Measurements from ENCODE around the gene SPANXD. TPM values are rescaled to one million over a fixed set of nuclear protein-coding genes. Genes with fewer than 3 reads are reported as not detected.
"Not testable (repeated sequence)": the region's sequence is repeated elsewhere in the genome, so short reads cannot be mapped to it uniquely, and the experiment has no call there.

Gene SPANXD
- total RNA-seq: not detected

DNA sequence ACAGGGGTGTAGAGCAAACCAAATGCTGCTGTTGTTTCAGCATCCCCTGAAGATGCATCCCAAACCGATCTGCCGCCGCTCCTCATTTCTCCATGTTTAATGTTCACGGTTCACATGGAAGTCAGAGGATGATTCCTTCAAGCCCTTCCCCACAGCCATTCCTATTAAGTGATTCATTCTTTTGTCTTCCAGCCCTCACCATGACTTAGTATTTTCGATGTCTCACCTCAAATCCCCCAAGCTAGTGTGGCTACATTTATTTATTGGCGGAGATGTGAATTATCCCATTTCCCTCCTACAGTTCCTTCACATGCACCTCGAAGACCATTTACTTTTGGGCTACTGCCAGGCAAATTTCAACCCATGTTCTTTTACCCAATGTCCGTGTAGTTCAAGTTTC, at the start of gene SPANXD:
TSS of gene SPANXD (minus strand) at position 101 of the 400 bp plus-strand sequence. CDS start 334 bp downstream, outside the sequence.
- H3K4me1 Mint-ChIP-seq; H3K4me3 Mint-ChIP-seq; POLR2A ChIA-PET; H3K27ac Mint-ChIP-seq; DNase-seq; H3K36me3 Mint-ChIP-seq (ENCODE audit: low read depth); H3K9me3 Mint-ChIP-seq; H3K27me3 Mint-ChIP-seq; CTCF ChIA-PET: not testable (repeated sequence)

- H3K4me3 Mint-ChIP-seq: no peak overlapping the region
- POLR2A ChIA-PET: no interaction called here
- CTCF ChIA-PET: no interaction called here
- no peaks in the 10 kb centered on the region for H3K4me1 Mint-ChIP-seq
- DNase-seq: no peak
- no peak overlapping the region for H3K27ac Mint-ChIP-seq
- H3K27me3 Mint-ChIP-seq: no peaks in the 10 kb centered on the region
- no peaks in the 10 kb centered on the region for H3K36me3 Mint-ChIP-seq (ENCODE audit: low read depth)
- no peaks in the 10 kb centered on the region for H3K9me3 Mint-ChIP-seq
Observed at GRCh38 chrX:141742666-141743065, 44.1 kb upstream of the SPANXD start.

DNA sequence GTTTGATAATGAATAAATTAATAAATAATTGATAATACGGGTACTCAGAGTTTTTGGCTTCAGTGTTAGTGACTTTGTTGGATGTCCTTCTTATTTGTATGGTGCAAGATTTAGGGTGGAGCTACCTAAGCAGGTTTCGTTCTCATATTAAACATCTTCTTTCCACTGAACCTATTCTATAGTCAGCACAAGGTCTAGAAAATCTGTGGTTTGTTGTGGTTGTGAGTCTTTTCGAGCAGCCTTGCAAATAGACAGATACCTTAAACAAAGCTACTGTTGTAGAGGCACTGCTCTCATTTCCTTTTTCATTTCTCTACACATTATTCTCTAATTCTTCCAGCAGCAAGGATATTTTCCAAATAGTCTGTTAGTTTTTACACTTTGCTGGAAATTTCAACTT, 38.1 kb upstream of the SPANXD start:
- Mint-ChIP-seq H3K27ac (no peak overlapping the region), H3K36me3 (ENCODE audit: low read depth) (no peaks in the 10 kb centered on the region), H3K4me1 (no peaks in the 10 kb centered on the region), H3K27me3 (no peaks in the 10 kb centered on the region), H3K9me3 (no peaks in the 10 kb centered on the region), H3K4me3 (no peak overlapping the region)
- ChIA-PET POLR2A (no interaction called here), CTCF (no interaction called here)
- no peak for DNase-seq

DNA sequence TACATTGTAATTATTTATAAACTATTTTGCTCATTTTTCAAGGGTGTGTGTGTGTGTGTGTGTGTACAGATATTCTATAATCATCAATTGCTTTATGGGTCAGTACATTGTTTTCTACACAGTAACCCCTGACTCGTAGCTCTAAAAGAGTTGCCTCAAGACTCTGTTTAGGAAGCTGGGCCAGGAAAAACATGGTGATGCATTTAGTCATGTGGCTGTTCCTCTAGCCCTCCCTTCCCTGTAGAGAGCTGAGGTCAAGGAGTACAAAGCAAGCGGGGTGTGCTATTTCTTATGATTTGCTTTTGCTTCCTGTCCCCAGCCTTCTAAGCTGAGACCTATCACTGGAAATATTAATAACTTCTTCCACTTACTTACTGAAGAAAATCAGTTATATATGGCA, 34.8 kb upstream of the SPANXD start:
- Mint-ChIP-seq H3K9me3 (no peaks in the 10 kb centered on the region), H3K27me3 (no peaks in the 10 kb centered on the region), H3K4me3 (no peak overlapping the region), H3K4me1 (no peaks in the 10 kb centered on the region), H3K27ac (no peak overlapping the region), H3K36me3 (ENCODE audit: low read depth) (no peaks in the 10 kb centered on the region)
- DNase-seq: no peak
- ChIA-PET CTCF (no interaction called here), POLR2A (no interaction called here)

GRCh38 chrX:141732031-141732430, 33.5 kb upstream of the SPANXD start:
- no peak for DNase-seq
- H3K27ac Mint-ChIP-seq: no peak overlapping the region
- ChIA-PET POLR2A (no interaction called here), CTCF (no interaction called here)
- no peaks in the 10 kb centered on the region for H3K27me3 Mint-ChIP-seq
- H3K4me3 Mint-ChIP-seq: no peak overlapping the region
- no peaks in the 10 kb centered on the region for H3K36me3 Mint-ChIP-seq (ENCODE audit: low read depth)
- H3K9me3 Mint-ChIP-seq: no peaks in the 10 kb centered on the region
- no peaks in the 10 kb centered on the region for H3K4me1 Mint-ChIP-seq

- no peak for DNase-seq
- ChIA-PET CTCF (no interaction called here), POLR2A (no interaction called here)
- Mint-ChIP-seq H3K9me3 (no peaks in the 10 kb centered on the region), H3K36me3 (ENCODE audit: low read depth) (no peaks in the 10 kb centered on the region), H3K4me1 (no peaks in the 10 kb centered on the region), H3K27ac (no peak overlapping the region), H3K27me3 (no peaks in the 10 kb centered on the region), H3K4me3 (no peak overlapping the region)
Observed at GRCh38 chrX:141724186-141724585, 25.6 kb upstream of the SPANXD start.

DNA sequence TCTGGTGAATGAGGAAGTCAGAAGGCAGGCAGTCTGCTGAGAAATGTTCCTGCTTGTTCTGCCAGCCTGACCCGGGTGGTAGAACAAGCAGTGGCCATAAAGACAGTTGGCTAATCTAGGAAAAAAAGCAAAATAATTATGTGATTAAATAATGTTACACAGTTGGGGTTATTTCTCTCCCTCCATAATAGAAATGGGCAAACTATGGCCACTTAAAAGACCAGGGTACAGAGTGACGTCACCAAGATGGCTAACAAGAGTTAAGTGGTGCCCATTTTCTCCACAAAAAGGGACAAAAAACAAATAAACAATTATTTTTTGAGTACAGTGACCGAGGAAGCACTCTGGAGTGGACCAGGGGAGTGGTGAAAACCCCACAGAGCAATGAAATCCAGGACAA, 16.1 kb upstream of the SPANXD start:
- Mint-ChIP-seq H3K36me3 (ENCODE audit: low read depth) (no peaks in the 10 kb centered on the region), H3K4me1 (no peaks in the 10 kb centered on the region), H3K4me3 (no peak overlapping the region), H3K9me3 (no peaks in the 10 kb centered on the region), H3K27ac (no peak overlapping the region), H3K27me3 (no peaks in the 10 kb centered on the region)
- ChIA-PET CTCF (no interaction called here), POLR2A (no interaction called here)
- no peak for DNase-seq

- ChIA-PET POLR2A (no interaction called here), CTCF (no interaction called here)
- Mint-ChIP-seq H3K27ac (no peak overlapping the region), H3K36me3 (ENCODE audit: low read depth) (no peaks in the 10 kb centered on the region), H3K4me3 (no peak overlapping the region), H3K27me3 (no peaks in the 10 kb centered on the region), H3K9me3 (peaks cover 3% of the 10 kb centered on the region), H3K4me1 (no peaks in the 10 kb centered on the region)
- DNase-seq: no peak
Observed at GRCh38 chrX:141701072-141701471, 2.5 kb upstream of the SPANXD start.

DNA sequence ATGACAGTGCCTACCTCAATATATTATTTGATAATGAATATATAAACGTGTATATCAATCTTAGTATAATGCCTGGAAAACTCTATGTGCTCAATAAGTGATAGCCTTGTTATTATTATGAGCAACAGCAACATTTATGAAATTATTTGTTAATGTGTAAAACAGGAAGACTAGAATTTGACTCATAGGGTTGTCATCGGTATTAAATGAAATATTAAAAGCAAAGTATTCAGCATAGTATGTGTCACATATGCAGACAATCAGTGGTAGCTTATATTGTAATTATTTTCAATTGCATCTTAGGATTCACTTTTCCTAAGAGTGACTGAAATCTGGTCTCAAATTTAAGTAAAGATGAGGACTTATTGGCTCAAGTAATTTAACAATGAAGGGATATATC, 24.6 kb downstream of the SPANXD start:
- CTCF ChIA-PET: no interaction called here
- H3K36me3 Mint-ChIP-seq (ENCODE audit: low read depth): no peaks in the 10 kb centered on the region
- POLR2A ChIA-PET: no interaction called here
- H3K9me3 Mint-ChIP-seq: peaks cover 3% of the 10 kb centered on the region
- no peak overlapping the region for H3K4me3 Mint-ChIP-seq
- no peak for DNase-seq
- no peak overlapping the region for H3K27ac Mint-ChIP-seq
- H3K4me1 Mint-ChIP-seq: no peaks in the 10 kb centered on the region
- no peaks in the 10 kb centered on the region for H3K27me3 Mint-ChIP-seq

GRCh38 chrX:141669689-141670088, 28.9 kb downstream of the SPANXD start:
- Mint-ChIP-seq H3K9me3 (peaks cover 5% of the 10 kb centered on the region), H3K36me3 (ENCODE audit: low read depth) (no peaks in the 10 kb centered on the region), H3K4me3 (no peak overlapping the region), H3K4me1 (no peaks in the 10 kb centered on the region), H3K27me3 (no peaks in the 10 kb centered on the region), H3K27ac (no peak overlapping the region)
- CTCF ChIA-PET: no interaction called here
- DNase-seq: no peak
- POLR2A ChIA-PET: no interaction called here

DNA sequence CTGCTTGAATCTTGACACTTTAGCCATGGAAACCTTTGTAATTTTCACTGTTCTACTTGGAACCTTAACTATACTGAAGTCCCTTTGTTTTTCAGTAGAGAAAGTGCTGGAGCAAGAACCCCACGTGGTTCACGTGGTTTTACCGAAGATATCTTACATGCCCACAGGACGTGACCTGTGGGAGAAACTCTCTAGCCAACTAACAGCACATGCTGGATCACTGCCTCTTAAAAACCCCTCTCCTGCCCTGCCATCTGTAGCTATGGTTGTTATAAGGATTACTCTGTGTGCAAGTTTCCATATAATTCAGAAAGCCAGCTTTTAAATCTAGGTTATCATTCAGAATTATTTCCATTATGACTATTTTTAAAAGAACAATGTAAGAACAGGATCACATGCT, 30.2 kb downstream of the SPANXD start:
- DNase-seq: no peak
- ChIA-PET CTCF (no interaction called here), POLR2A (no interaction called here)
- H3K27me3 Mint-ChIP-seq: no peaks in the 10 kb centered on the region
- peaks cover 5% of the 10 kb centered on the region for H3K9me3 Mint-ChIP-seq
- no peak overlapping the region for H3K27ac Mint-ChIP-seq
- H3K4me1 Mint-ChIP-seq: no peaks in the 10 kb centered on the region
- no peaks in the 10 kb centered on the region for H3K36me3 Mint-ChIP-seq (ENCODE audit: low read depth)
- H3K4me3 Mint-ChIP-seq: no peak overlapping the region

DNA sequence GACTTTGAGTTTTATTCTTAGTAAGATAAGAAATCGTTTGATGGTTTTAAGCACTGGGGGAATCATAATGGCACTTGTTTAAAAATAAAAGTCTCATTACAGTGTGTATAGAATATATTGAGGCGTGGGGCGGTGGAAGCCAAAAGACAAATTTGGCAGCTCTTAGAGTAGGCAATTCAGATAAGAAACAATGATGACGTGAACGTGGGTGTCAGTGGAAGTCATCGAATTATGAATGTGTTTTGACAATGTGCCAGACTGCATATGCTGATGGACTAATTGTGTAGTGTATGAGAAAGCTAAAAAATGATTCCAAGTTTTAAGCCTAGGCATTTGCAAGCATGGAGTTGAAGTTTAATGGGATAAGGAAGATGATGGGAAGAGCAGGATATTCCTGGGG, 35.8 kb downstream of the SPANXD start:
- Mint-ChIP-seq H3K9me3 (peaks cover 5% of the 10 kb centered on the region), H3K27me3 (no peaks in the 10 kb centered on the region), H3K4me1 (no peaks in the 10 kb centered on the region), H3K36me3 (ENCODE audit: low read depth) (no peaks in the 10 kb centered on the region), H3K4me3 (no peak overlapping the region), H3K27ac (no peak overlapping the region)
- CTCF ChIA-PET: no interaction called here
- no peak for DNase-seq
- POLR2A ChIA-PET: no interaction called here

- Mint-ChIP-seq H3K27ac (no peak overlapping the region), H3K36me3 (ENCODE audit: low read depth) (no peaks in the 10 kb centered on the region), H3K9me3 (no peaks in the 10 kb centered on the region), H3K27me3 (no peaks in the 10 kb centered on the region), H3K4me3 (no peak overlapping the region), H3K4me1 (no peaks in the 10 kb centered on the region)
- POLR2A ChIA-PET: no interaction called here
- CTCF ChIA-PET: no interaction called here
- no peak for DNase-seq
Observed at GRCh38 chrX:141652286-141652685, 46.3 kb downstream of the SPANXD start.
